M059J (cell line): ENCODE results near the gene ATL1. TPM values are rescaled to one million over a fixed set of nuclear protein-coding genes. Genes with fewer than 3 reads are reported as not detected.
A peak's percentile ranks its signal among the peaks of the same experiment; 100 is the strongest.
"Not testable (repeated sequence)": the region's sequence is repeated elsewhere in the genome, so short reads cannot be mapped to it uniquely, and the experiment has no call there.

ENCODE experiments used
- DNase-seq: peaks from one replicate; pipeline ENCODE4 v3.0.0-alpha.2; 2012; ENCODE audit warnings: low read depth
- total RNA-seq: library from RNA; depleted of rRNA; stranded (reverse); fragments of >200 nt; shearing (Covaris generic); gene quantifications from 2 replicates; pipeline ENCODE4 v1.2.3, GENCODE V29; 2014

ATL1 gene
- total RNA-seq, 1 experiment from 2014 or later, result 0.44 TPM

GRCh38 chr14:50601394-50601793 is 41.4 kb downstream of the ATL1 start:
- DNase-seq, result no peak

- no peak for DNase-seq
These were observed 42.1 kb downstream of the ATL1 start for GRCh38 chr14:50602035-50602434.

- no peak for DNase-seq
These were observed 43.6 kb downstream of the ATL1 start for GRCh38 chr14:50603565-50603964.

DNA sequence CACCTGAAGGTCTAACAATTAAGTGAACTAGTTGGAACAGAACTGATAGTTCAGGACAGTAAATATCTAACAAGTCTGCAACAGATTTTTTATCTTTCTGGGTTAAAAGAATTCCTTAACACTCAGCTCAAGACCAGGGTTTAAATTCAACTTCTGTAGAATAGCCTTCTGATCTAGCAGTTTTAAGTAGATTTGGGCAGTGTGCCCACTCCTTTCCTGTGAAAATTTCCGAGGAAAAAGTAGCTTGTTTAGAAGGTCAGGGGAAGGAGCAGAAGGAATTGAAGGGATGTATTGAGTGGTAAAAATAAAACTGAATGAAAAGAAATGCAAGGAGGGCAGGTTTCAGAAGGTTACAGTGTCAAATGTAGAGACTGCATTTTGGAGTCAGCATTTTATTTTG is 45.8 kb downstream of the ATL1 start:
- no peak for DNase-seq

- DNase-seq, result no peak
These were observed 46.5 kb downstream of the ATL1 start for GRCh38 chr14:50606468-50606867.

- DNase-seq, result no peak
These were observed 47.2 kb downstream of the ATL1 start for GRCh38 chr14:50607181-50607580.

DNA sequence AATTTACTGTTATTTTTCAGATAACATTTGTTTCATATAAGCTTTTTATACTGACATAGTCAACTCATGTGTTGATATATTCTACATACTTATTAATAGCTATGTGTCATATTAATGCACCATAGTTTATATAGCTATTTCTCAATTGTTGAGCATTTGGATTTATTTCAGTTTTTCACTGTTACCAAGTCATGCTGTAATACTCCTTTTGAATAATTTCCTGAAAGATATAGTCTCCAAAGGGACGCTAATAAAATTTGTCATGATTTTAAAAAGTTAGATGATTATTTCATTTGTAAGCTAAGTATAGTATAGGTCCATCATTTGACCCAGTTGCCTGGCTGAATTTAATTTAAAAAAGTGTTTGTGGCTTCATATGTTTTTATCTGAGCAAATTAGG is 47.8 kb downstream of the ATL1 start:
- no peak for DNase-seq

DNA sequence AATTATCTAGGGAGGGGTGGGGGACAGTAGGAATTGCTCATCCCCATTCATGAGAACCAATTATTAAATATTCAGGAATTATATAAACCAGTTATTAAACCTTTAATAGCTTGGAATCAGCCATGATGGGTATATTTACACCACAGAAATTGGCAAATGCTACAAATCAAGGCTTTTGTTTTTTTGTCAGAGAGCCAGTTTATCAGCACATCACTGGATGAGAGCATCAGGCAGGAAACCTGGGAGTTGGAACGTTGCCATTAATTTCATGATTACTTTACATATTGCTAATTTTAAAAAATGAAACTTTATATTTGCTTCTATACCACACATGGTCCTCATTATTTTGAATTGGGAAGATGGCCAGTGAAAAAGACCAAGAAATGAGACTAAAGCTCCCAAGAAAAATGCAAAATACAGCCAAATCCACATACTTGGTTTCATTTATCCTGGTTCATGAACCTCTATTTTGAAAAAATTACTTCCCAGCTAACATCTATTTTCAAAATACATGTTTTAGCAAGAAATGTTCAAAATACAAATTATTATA is 48.4 kb downstream of the ATL1 start:
- no peak for DNase-seq

GRCh38 chr14:50610465-50610864 is 50.5 kb downstream of the ATL1 start:
- no peak for DNase-seq

DNA sequence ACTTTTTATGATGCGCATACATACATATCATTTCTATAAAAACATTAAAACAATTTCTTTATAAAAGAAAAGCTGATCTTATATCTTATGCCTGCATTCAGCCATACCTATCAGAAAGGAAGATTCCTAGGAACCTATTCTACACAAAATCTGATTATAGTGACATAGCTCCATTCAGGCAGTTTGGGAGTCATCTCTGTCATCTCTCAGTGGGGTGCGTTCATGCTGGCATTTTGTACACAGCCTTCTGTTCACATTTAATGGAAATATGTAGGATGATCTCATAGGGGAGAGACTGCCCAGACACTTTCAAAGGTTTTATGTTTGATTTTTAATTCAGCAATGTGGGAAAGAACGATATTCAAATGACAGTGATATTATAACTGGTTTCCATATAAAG is 52.9 kb downstream of the ATL1 start:
- no peak for DNase-seq

- no peak for DNase-seq
These were observed 55.1 kb downstream of the ATL1 start for GRCh38 chr14:50615056-50615455.

GRCh38 chr14:50615552-50615951 is 55.6 kb downstream of the ATL1 start:
- no peak for DNase-seq

DNA sequence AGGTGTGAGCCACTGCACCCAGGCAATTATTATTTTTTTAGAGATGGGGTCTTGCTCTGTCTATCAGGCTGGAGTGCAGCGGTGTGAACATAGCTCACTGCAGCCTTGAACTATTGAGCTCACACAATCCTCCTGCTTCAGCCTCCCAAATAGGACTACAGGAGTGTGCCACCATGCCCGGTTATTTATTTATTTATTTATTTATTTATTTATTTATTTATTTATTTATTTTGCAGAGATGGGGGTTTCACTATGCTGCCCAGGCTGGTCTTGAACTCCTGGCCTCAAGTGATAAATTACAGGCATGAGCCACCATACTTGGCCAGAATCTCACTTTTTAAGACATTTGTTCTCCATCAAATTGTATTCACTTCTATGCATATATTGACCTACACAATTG is 56.3 kb downstream of the ATL1 start:
- no peak for DNase-seq

DNA sequence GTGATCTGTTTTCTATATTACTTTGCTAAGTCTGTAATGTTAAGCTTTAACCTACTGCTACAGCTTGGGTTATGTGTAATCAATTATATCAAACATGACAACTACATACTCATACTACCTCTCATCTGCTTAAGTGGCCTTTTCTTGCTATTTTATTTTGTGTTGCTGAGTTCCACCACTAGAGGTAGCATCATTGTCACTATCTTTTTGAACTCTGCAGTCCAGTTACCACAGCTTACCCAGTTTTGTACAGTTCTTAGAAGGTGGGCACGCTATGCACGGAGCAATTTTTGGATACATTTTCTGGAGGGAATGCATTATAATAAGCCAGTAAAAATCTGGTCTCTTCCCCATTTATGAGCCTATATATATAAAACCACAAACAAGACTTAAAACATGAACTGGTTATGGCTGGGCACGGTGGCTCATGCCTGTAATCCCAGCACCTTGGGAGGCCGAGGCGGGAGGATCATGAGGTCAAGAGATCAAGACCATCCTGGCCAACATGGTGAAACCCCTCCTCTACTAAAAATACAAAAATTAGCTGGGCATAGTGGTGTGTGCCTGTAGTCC is 59.7 kb downstream of the ATL1 start:
- peak; percentile 42 for DNase-seq

GRCh38 chr14:50620341-50620740 is 60.4 kb downstream of the ATL1 start:
- peak; percentile 33 for DNase-seq

DNA sequence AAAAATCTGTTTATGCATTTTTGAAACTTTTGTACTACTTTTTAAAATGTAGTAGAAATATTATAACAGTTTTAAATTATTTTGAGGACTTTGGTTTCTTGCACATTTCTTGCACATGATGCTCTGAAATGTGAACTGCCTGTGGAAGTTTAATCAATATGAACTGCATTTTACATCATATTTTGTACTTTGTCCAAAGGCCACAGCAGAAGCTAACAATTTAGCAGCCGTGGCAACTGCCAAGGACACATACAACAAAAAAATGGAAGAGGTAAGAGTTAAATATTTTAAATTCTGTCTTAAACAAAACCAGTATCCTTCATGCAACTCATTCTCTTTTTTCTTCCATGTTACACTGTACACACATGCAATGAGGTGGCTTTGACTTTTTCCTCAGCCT is 63.0 kb downstream of the ATL1 start:
- DNase-seq, result no peak

DNA sequence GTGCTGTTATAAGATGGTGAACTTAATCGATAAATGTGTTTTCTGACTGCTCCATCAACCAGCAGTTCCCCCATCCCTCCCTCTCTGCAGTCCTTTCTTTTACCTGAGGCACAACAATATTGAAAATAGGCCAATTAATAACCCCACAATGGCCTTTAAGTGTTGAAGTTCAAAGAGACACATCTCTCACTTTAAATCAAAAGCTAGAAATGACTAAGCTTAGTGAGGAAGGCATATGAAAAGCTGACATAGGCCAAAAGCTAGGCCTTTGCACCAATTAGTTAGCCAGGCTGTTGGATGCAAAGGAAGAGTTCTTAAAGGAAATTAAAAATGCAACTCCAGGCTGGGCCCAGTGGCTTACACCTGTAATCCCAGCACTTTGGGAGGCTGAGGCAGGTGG is 64.5 kb downstream of the ATL1 start:
- DNase-seq, result no peak

- DNase-seq, result not testable (repeated sequence)
These were observed 65.0 kb downstream of the ATL1 start for GRCh38 chr14:50624947-50625346.

GRCh38 chr14:50631408-50631821 is 71.5 kb downstream of the ATL1 start:
- DNase-seq, result no peak

- no peak for DNase-seq
These were observed 74.0 kb downstream of the ATL1 start for GRCh38 chr14:50633954-50634353.

DNA sequence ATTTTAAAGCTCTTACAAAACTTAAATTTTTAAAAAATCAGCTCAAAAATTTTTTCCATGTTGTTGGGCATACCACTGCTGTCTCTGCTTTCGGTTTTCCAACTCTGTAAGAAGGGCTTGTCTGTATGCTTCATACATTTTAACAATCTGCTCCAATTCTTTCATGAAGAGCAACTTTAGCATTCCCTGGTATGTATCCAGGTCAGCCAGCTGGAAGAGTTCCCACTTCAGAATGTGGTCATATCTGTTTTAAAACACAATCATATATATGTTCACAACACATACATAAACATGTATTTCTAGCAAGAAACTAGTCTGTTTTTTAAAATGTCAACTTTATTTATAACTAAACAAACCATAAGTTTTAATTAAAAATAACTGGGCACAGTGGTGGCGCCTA is 75.2 kb downstream of the ATL1 start:
- no peak for DNase-seq

DNA sequence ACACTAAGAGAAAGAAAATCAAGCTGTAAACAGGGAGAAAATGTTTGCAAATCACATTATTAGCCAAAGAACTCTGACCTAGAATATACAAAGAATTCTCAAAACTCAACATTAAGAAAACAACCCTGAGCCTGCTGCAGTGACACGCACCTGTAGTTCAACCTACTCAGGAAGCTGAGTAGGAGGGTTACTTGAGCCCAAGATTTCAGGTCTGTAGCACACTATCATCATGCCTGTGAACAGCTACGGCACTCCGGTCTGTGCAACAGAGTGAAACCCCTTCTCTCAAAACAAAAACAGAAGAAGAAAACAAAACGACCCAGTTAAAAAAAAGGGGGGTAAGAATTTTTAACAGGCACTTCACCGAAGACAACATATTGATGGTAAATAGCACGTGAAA is 87.3 kb downstream of the ATL1 start:
- DNase-seq, result no peak

GRCh38 chr14:50647753-50648152 is 87.8 kb downstream of the ATL1 start:
- DNase-seq, result peak; percentile 3

DNA sequence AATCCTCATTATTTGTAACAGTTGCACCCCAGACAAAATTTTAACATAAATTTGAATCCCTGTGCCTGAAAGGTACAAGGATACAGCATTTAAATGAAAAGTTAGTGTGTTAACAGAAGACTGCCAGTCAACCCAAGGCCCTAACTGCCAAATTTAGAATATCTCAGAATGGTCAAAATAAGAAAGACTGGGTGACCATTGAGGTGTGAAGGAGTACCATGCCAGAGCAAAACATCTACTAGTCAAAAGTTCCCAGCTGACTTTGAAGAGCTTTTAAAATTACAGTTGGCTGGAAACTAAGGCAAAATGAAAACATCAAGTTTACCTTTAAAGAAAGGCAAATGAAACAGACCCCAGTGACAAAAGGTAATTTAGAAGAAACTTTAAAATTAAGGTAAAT is 89.7 kb downstream of the ATL1 start:
- no peak for DNase-seq
